ENCODE results near the gene NEK11.

The NEK11 gene

DNA sequence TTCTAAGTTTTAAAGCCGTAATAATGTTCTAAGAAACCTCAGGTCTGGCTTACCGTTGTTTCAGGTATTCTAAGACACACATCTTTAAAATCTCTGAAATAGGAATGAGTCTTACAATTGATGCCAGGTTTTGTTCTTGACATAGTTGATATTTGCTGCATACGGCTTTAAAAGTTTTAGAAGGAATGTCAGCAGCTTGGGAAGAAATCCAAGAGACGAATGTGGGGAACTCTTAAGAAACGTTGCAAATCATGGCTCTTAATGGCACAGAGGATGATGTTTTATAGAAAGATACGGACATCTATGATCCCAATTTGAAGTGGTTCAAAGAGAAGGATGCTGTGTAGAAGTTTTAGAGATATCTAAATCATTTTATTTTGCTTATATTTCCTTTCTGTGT lies 366.4 kb downstream of the NEK11 start:
- H3K4me1 Mint-ChIP-seq, result no peaks in the 10 kb centered on the region
- no peak overlapping the region for H3K27ac Mint-ChIP-seq
- no peak for ATAC-seq
- H3K9me3 Mint-ChIP-seq, result no peaks in the 10 kb centered on the region
- H3K36me3 Mint-ChIP-seq, result no peaks in the 10 kb centered on the region
- H3K4me3 Mint-ChIP-seq, result no peak overlapping the region
- H3K27me3 Mint-ChIP-seq, result no peaks in the 10 kb centered on the region

- no peaks in the 10 kb centered on the region for H3K27me3 Mint-ChIP-seq
- H3K36me3 Mint-ChIP-seq, result no peaks in the 10 kb centered on the region
- H3K4me3 Mint-ChIP-seq, result no peak overlapping the region
- H3K27ac Mint-ChIP-seq, result no peak overlapping the region
- H3K4me1 Mint-ChIP-seq, result no peaks in the 10 kb centered on the region
- H3K9me3 Mint-ChIP-seq, result no peaks in the 10 kb centered on the region
- no peak for ATAC-seq
Observed at GRCh38 chr3:131393868-131394267, 367.2 kb downstream of the NEK11 start.

DNA sequence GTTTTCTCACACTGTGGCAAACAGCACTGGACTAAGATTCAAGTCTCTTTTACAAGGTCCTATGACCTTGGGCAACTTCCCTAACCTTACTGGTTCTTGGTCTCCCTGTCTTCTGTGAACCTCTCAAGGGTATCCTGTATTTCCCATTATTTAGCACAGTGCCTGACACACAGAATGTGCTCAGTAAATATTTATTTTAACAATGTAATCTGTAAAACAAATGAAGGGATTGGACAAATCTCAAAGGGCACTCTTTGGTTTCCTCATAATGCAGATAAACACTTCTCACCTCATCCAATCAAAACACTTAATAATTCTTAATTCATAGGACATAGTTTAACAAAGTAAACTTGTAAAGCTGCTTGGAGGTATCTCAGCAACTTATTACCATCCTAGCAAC lies 367.7 kb downstream of the NEK11 start:
- Mint-ChIP-seq H3K27me3 (no peaks in the 10 kb centered on the region), H3K4me3 (no peak overlapping the region), H3K36me3 (no peaks in the 10 kb centered on the region), H3K4me1 (no peaks in the 10 kb centered on the region), H3K27ac (no peak overlapping the region), H3K9me3 (no peaks in the 10 kb centered on the region)
- ATAC-seq, result no peak

- H3K4me3 Mint-ChIP-seq, result no peak overlapping the region
- no peaks in the 10 kb centered on the region for H3K36me3 Mint-ChIP-seq
- H3K27me3 Mint-ChIP-seq, result no peaks in the 10 kb centered on the region
- ATAC-seq, result no peak
- no peaks in the 10 kb centered on the region for H3K9me3 Mint-ChIP-seq
- no peaks in the 10 kb centered on the region for H3K4me1 Mint-ChIP-seq
- no peak overlapping the region for H3K27ac Mint-ChIP-seq
Observed at GRCh38 chr3:131396170-131396569, 369.5 kb downstream of the NEK11 start.

- no peaks in the 10 kb centered on the region for H3K9me3 Mint-ChIP-seq
Observed at GRCh38 chr3:131397889-131398288, 371.2 kb downstream of the NEK11 start.

More at GRCh38 chr3:131397889-131398288, 371.2 kb downstream of the NEK11 start:
- Mint-ChIP-seq H3K27me3 (no peaks in the 10 kb centered on the region), H3K36me3 (no peaks in the 10 kb centered on the region), H3K4me1 (peaks cover 8% of the 10 kb centered on the region), H3K4me3 (no peak overlapping the region), H3K27ac (no peak overlapping the region)
- ATAC-seq, result no peak

Measured in stimulated activated memory B cell treated with anti-CD40 and anti-IgM and Interleukin-4, amounts not matched to agents 10 μg/mL and 1 μg/mL and 100 μg/mL, for 72 hours (primary cell).